AG20443 (cell line): ENCODE measurements around the gene TSPAN18.

Experiments used
- DNase-seq: peaks from one replicate; pipeline ENCODE4 v3.0.0; 2012; ENCODE audit warnings: low spot score, mixed read lengths

TSPAN18 gene

DNA sequence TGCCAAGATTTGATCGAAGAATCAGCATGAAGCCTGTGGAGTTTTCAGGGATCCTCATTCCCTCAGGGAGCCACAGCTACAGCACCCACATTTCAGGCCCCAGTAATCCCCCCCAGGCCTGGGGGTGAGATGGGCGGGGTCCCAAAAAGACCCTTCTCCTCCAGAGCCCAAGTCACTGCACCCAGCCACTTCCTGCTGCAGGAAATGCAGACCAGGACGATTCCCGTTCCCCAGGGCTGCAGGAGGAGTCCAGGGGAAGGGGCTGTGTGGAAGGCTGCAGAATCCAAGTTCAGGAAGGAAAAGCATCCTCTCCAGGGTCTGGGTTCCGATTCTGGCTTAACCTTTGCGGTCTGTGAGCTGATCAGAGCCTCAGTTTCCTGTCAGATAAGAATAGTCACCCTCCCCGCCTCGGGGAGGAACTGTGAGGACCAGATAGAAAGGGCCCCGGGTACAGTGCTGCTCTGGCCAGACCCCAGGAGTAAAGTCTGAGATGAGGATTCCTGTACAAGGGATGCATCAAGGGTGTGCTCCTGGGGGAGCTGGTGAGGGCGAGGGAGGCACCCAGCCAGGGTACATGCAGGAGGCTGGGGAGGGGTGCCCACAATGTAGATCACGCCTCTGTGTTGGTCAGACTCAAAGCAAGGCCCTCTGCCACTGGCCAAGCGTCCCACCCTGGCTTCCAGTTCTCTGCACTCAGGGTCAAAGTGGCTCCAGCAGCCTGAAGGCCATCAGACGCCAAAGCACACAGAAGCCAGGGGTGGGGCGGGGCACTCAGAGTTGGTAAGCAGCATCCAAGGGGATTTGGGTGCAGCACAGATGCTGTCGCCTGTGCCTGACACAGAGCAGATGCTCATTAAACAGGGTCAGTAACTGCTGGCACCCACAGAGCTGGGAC, 254.0 kb downstream of the TSPAN18 start:
- DNase-seq: no peak
